GM21360 (cell line): ENCODE results near the gene SV2C.
A peak's percentile ranks its signal among the peaks of the same experiment; 100 is the strongest.
"Not testable (repeated sequence)": the region's sequence is repeated elsewhere in the genome, so short reads cannot be mapped to it uniquely, and the experiment has no call there.

Source experiments
- ATAC-seq: cut with Tn5 transposase; IDR thresholded peaks from one replicate; pipeline ENCODE4 v1.9.1; 2021; ENCODE audit warnings: mild to moderate bottlenecking, moderate library complexity; ENCODE audit not compliant: unreplicated experiment

SV2C gene

GRCh38 chr5:76334574-76334973 lies 251.4 kb downstream of the SV2C start:
- ATAC-seq = no peak

GRCh38 chr5:76335451-76335850 lies 252.3 kb downstream of the SV2C start:
- not testable (repeated sequence) for ATAC-seq

GRCh38 chr5:76336253-76336809 lies 253.1 kb downstream of the SV2C start:
- ATAC-seq = not testable (repeated sequence)

GRCh38 chr5:76337953-76338451 lies 254.8 kb downstream of the SV2C start:
- no peak for ATAC-seq

GRCh38 chr5:76339919-76340318 lies 256.7 kb downstream of the SV2C start:
- no peak for ATAC-seq

DNA sequence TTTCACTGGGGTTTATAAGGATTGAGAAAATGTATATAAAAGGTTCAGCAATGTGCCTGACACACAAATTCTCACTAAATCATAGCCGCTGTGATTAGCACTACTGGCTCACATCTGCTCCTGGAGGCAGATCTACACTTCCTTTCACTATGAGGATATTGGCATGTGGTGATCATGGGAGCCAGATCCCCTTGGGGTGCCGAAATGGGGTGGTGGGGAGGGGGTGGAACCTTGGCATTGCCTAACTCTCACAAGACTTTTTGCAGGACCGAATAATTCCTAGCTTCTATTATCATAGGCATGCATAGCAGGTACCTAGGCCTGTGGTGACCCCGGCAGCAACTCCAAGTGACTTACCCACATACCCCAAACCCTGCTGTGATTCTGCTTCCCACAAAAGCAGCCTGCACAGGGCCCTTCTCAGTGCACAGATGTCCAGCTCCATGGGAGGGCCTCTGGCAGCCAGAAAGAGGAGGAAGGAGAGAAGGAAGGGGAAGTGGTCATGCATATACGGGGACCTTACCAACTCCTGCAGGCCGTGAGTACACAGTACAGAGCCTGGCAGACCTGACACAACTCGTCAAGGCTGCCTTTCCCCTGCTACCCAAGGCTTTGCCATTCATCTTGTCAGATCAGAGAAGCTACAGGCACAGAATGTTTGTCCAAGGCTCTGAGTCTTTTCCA lies 258.6 kb downstream of the SV2C start:
- ATAC-seq = no peak

DNA sequence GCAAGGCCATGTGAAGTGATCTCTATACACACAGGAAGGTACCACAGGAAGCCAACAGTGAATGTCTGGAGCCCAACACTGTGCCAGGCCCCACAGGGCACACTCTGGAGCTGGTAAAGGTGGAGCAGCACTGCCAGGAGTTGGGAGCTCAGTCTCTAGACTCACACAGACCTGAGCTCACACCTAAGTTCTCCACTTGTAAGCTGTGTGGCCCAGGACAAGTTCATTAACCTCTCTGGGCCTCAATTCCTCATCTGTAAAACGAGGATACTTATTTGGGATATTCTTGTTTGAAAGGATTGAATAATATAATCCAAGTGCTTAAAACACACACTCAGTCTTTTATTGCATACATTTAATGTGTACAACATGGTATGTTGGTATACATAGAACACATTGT lies 259.3 kb downstream of the SV2C start:
- no peak for ATAC-seq

DNA sequence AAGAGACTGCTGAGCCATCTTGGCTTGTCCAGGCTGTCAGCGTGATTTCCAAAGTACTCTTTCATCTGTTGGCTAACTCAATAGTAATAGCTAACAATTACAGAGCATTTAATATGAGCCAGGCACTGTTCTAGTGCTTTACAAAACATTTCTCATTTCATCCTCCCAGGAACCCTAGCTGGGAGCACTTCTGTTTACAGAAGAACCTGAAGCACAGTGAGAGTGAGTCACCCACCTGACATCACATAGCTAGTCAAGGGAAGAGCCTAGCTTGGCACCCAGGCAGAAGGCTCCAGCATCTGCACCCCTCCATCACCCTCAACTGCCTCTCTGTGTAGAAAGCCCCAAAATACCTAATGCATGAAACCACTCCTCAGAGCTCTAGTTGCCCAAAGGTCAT lies 262.4 kb downstream of the SV2C start:
- no peak for ATAC-seq

- ATAC-seq = peak; percentile 20
These were observed 268.0 kb downstream of the SV2C start for GRCh38 chr5:76351176-76351575.

- ATAC-seq = peak; percentile 99
These were observed 268.4 kb downstream of the SV2C start for GRCh38 chr5:76351577-76351976.

DNA sequence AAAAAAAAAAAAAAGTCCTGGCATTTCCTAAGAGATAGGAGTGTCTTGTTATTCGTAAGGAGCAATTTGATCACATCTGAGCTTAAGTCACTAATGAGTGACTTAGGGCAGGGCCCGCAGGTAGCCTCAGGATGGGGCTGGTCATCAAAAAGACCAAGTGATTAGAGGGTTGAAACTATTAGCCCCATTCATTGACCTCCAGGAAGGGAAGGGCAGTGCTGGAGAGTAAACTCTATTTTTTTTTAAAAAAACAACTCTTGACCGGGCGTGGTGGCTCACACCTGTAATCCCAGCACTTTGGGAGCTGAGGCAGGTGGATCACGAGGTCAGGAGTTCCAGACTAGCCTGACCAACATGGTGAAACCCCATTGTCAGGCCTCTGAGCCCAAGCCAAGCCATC lies 273.7 kb downstream of the SV2C start:
- no peak for ATAC-seq

DNA sequence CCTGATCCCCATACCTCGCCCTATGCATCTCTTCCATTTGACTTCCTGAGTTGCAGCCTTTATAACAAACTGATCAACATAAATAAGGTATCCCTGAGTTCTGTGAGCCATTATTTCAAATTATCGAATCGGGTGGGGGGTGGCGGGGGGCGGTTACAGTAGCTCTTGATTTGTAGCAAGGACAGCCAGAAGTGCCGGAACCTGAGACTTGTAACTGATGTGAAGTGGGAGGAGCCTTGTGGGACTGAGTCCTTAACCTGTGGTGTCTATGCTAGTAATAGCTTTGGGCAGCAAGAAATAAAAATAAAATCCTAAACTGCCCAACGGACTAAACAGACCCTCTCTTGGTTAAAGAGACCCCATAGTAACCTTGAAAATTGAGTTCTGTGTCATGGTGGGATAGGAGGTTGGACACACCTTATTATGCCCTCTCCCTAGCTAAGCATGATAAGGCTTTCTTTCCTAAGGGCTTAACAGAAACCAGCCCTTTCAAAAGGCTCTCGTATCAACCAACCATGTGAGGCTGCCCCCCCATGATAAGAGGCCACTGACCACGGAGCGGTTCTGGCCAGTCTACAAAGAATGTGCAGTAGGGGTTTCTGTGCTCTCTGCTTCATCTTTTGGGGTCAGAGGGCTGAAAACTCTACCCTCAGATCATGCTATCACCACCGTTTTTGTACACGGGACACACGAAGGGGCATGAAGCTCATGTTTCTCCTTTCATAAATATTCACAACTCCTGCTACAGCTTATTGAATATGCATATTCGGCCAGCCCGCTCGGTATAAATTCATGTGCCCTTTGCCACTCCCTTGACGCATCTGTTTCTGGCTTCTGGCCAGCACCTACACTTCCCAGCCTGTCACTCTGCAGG lies 280.4 kb downstream of the SV2C start:
- ATAC-seq = no peak

GRCh38 chr5:76364226-76364589 lies 281.0 kb downstream of the SV2C start:
- no peak for ATAC-seq

DNA sequence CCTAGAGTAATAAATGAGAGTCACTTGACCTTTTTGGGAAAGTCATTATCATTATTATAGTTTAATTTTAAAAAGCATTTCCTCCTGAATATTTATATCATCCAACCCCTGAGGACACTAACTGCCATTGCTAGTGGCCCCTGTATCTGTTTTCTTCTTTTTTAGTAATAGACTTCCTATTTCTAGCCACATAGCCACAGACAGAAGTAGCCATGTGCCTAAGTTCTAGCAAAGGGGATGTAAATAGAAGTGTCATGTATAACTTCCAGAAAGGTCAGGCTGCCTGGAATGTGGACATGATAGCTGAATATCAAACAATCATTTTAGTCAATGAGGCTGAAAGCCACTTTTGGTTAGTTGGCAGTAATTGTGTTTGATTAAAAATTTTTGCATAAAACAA lies 282.4 kb downstream of the SV2C start:
- no peak for ATAC-seq

DNA sequence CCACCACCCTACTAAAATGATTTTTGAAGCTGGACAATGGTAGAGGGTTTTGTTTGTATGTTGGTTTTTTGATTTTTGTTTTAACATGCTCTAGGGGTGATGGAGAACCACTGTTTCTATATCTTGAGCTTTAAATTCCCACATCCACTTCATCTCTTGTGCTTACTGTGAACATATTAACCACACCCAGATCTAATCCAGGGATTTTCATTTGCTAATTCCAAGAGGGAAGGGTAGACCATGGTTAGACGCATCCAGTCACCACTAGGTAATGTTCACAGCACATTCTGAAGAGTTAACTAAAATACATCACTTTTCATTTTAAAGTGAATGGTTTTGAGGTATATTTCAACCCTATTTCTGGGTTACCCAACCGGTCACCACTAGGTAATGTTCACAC lies 283.4 kb downstream of the SV2C start:
- no peak for ATAC-seq

GRCh38 chr5:76367623-76368371 lies 284.6 kb downstream of the SV2C start:
- peak; percentile 49 for ATAC-seq

DNA sequence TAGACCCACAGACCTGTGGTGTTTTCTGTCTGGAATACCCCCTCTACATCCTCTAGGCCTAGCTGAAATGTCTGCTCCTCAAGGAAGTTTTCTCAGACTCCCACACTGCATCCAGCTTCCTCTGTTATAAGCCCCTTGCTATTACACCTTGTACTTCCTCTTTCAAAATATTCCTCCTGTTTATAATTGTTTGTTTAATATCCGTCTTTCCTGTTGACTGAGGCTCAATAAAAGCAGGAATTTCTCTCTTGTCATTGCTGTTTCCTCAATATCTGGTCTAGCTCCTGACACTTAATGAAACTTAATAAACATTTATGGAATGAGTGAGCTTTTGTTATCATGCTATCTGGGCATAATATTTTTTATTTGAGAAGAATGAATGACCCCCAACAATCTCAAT lies 285.8 kb downstream of the SV2C start:
- ATAC-seq = no peak

DNA sequence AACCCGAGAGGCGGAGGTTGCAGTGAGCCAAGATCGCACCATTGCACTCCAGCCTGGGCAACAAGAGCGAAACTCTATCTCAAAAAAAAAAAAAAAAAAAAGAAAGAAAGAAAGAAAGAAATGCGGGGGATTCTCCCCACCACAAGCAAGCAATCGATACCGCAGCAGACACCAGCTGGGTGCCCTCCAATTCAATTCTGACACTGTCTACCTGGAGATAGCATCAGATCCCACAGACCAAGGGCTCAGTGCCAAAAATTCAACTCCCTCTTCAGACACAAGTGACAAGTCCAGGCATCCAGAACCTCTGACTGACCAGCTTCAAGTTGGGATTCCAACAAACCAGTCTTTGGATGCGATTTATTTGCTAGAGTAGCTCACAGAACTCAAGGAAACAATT lies 286.5 kb downstream of the SV2C start:
- ATAC-seq = not testable (repeated sequence)

- no peak for ATAC-seq
These were observed 288.8 kb downstream of the SV2C start for GRCh38 chr5:76371960-76372322.

DNA sequence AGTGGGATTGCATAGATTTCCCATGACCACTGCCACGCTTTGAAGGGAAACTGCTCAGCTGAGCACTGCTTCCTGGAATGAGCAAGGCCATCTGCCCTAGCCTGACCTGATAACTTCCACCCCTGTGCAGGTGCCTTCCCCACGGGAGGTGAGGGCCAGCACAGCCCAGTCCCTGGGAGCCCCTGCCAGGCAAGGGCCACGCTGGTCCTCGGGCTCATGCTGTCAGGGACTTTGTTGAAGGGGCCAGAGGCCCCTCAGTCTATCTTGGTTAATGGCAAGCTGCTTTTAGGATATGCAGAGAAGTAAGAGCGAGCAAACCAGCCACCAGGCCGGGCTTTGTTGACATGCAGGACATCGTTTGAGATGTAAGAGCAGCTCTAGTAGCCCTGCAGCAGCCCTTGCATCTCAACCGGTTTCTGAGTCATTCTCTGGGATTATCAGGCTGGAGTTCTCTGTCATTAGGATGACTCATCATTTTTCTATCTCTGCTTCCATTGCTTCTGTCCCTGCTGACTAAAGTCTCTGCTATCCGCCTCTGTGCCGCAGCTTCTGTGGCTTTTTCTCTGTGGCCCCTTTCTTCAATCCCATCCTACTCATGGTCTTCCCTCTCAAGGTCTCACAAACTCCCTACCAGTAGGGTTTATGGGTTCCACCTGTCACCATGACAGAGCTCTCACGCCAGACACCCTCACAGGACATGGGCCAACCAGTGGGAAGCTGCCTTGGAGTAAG lies 289.3 kb downstream of the SV2C start:
- ATAC-seq = no peak
